Peyer's patch (tissue), 4 donors: ENCODE measurements around the gene FTCD.
"Not testable (repeated sequence)": the region's sequence is repeated elsewhere in the genome, so short reads cannot be mapped to it uniquely, and the experiment has no call there.

ENCODE experiments used
- CTCF ChIP-seq, 6 experiments: fragments of 450-650 bp in 4 of 6; fragments of 200-600 bp in 2 of 6; sonication (generic) in 1 of 6; IDR thresholded peaks; one replicate each; pipeline ENCODE4 v1.5.1; 2017 to 2019; ENCODE audit warnings: antibody characterized with exemption in 6 of 6, mild to moderate bottlenecking in 3 of 6, moderate library complexity in 1 of 6
- POLR2A ChIP-seq, 2 donors: fragments of 450-650 bp; IDR thresholded peaks; one replicate each; pipeline ENCODE4 v1.5.1; 2017; ENCODE audit warnings: antibody characterized with exemption in 2 of 2, mild to moderate bottlenecking in 2 of 2, moderate library complexity in 2 of 2

GRCh38 chr21:46140352-46141003 is 14.9 kb downstream of the FTCD start:
- not testable (repeated sequence) for TF ChIP-seq CTCF, POLR2A (IDR thresholded peaks at IDR 0.05)
